Peyer's patch (tissue), 4 donors: ENCODE measurements around the gene PEA15. TPM values are rescaled to one million over a fixed set of nuclear protein-coding genes. Genes with fewer than 3 reads are reported as not detected.

Experiments used
- DNase-seq, 3 donors: peaks; one replicate each; pipeline ENCODE4 v3.0.0-alpha.2; 2017 to 2019
- H3K27ac ChIP-seq, 4 donors: fragments of 200-600 bp; sonication (generic); one replicate each; pipeline ENCODE4 v1.5.1; 2016 to 2019
- H3K27me3 ChIP-seq, 2 donors: fragments of 200-600 bp; sonication (generic); one replicate each; pipeline ENCODE4 v1.5.1; 2019
- H3K36me3 ChIP-seq, 3 donors: fragments of 200-600 bp; sonication (generic); one replicate each; pipeline ENCODE4 v1.5.1; 2016 to 2019
- H3K4me1 ChIP-seq, 4 donors: fragments of 200-600 bp; sonication (generic); one replicate each; pipeline ENCODE4 v1.5.1; 2016 to 2019
- H3K4me3 ChIP-seq, 4 donors: fragments of 200-600 bp; sonication (generic); 1 replicate in 3 of 4; 2 replicates in 1 of 4; pipeline ENCODE4 v1.5.1; 2016 to 2019; ENCODE audit warnings: mild to moderate bottlenecking in 1 of 4
- H3K9me3 ChIP-seq, 4 donors: fragments of 200-600 bp; sonication (generic); one replicate each; pipeline ENCODE4 v1.5.1; 2016 to 2019; ENCODE audit warnings: mild to moderate bottlenecking in 1 of 4
- POLR2A ChIP-seq, 2 donors: fragments of 450-650 bp; IDR thresholded peaks; one replicate each; pipeline ENCODE4 v1.5.1; 2017; ENCODE audit warnings: antibody characterized with exemption in 2 of 2, mild to moderate bottlenecking in 2 of 2, moderate library complexity in 2 of 2
- total RNA-seq, 4 donors: library from RNA; depleted of rRNA; stranded (reverse); fragments of >200 nt; gene quantifications; one replicate each; pipeline ENCODE4 v1.1.0, GENCODE V29; 2016
- TF ChIP-seq, protein P1 (sequence below), 6 experiments: fragments of 450-650 bp in 4 of 6; fragments of 200-600 bp in 2 of 6; sonication (generic) in 1 of 6; IDR thresholded peaks; one replicate each; pipeline ENCODE4 v1.5.1; 2017 to 2019; ENCODE audit warnings: antibody characterized with exemption in 6 of 6, mild to moderate bottlenecking in 3 of 6, moderate library complexity in 1 of 6

PEA15 gene
- total RNA-seq, 4 donors from 2014 or later, result 10.2 to 34.7 (median 17.3) TPM

DNA sequence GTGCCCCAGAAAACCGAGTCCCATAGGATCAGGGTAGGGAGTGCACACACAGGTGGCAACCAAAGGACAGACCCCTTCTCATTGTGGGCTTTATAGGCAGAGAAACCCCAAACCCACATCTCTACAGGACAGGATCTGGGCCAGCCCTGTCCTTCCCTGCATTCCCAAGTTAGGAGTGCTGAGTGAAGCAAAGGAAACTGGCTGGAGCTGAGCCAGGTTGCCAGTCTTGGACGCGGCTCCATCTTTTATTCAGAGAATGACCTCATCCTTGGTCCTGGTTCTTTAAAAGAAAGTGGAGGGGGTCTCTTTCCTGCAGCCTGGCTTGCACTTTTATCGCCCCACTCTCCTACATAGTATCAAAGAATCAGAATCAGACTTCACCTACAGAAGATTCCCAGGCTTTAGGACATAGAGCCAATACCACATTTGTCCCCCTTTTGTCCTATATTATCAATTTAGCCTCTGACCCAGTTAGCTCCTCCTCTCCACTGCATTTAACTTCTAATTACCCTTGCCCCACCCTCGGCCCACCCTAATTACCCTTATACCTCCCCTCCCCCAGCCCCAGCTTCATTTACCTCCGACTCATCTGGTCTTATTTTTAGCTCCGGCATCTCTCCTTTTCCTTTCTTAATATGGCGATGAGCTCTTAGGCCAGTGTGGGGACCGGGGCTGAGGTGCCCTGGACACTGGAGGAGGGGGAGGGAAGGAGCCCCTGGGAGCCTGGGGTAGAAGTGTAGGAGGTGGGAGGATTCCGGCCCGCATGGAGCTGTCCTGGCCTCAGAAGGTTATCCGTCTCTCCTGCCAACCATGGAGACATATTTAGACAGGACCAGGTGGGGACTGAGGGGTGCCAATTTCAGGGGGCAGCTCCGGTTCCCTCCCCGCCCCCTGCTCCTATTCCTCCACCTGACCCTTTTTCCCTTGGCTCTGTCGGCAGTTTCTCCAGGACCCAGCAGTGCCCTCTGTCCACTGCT, 15.2 kb upstream of the PEA15 start, which contains the start of gene CASQ1:
TSS of gene CASQ1 (plus strand) at position 927 of the 977 bp plus-strand sequence. CDS start 177 bp downstream, outside the sequence.
- no peak for DNase-seq
- Histone ChIP-seq H3K4me3 (no peak within 1 kb of the TSS), H3K27ac (no peak within 1 kb of the TSS), H3K27me3 (no peaks in the 10 kb centered on the region), H3K9me3 (no peaks in the 10 kb centered on the region), H3K36me3 (no peaks in the 10 kb centered on the region), H3K4me1 (peaks cover 0 to 11% (median 2%) of the 10 kb centered on the region in 4 donors)
- TF ChIP-seq, protein P1, sequence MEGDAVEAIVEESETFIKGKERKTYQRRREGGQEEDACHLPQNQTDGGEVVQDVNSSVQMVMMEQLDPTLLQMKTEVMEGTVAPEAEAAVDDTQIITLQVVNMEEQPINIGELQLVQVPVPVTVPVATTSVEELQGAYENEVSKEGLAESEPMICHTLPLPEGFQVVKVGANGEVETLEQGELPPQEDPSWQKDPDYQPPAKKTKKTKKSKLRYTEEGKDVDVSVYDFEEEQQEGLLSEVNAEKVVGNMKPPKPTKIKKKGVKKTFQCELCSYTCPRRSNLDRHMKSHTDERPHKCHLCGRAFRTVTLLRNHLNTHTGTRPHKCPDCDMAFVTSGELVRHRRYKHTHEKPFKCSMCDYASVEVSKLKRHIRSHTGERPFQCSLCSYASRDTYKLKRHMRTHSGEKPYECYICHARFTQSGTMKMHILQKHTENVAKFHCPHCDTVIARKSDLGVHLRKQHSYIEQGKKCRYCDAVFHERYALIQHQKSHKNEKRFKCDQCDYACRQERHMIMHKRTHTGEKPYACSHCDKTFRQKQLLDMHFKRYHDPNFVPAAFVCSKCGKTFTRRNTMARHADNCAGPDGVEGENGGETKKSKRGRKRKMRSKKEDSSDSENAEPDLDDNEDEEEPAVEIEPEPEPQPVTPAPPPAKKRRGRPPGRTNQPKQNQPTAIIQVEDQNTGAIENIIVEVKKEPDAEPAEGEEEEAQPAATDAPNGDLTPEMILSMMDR (IDR thresholded peaks at IDR 0.05), result no peak
- TF ChIP-seq POLR2A (IDR thresholded peaks at IDR 0.05), result no peak

DNA sequence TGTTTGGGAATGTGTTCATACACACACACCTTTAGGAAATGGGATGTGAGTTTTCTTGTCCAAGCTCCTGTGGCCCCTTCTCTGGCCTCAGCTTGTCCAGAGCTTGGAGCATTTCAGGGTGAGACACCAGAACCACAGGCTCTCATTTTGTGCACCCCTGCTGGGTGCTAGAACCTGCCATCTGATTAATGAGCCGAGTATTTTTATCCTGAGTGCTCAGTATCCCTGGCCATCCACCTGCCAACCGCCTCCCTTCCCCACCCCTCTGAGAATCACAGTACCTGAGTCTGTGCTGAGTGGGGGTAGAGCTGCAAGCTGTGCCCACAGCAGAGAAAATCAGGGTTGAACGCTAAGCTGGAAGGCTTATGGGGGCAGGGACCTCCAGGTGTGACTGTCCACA, 13.4 kb upstream of the PEA15 start:
- no peaks in the 10 kb centered on the region for H3K36me3 ChIP-seq
- no peak for DNase-seq
- H3K27me3 ChIP-seq, result no peaks in the 10 kb centered on the region
- H3K9me3 ChIP-seq, result no peaks in the 10 kb centered on the region
- no peak overlapping the region for H3K27ac ChIP-seq
- TF ChIP-seq, protein P1 (IDR thresholded peaks at IDR 0.05), result no peak
- no peak for TF ChIP-seq POLR2A (IDR thresholded peaks at IDR 0.05)
- H3K4me1 ChIP-seq, result peaks cover 0 to 11% (median 2%) of the 10 kb centered on the region in 4 donors
- no peak overlapping the region for H3K4me3 ChIP-seq

DNA sequence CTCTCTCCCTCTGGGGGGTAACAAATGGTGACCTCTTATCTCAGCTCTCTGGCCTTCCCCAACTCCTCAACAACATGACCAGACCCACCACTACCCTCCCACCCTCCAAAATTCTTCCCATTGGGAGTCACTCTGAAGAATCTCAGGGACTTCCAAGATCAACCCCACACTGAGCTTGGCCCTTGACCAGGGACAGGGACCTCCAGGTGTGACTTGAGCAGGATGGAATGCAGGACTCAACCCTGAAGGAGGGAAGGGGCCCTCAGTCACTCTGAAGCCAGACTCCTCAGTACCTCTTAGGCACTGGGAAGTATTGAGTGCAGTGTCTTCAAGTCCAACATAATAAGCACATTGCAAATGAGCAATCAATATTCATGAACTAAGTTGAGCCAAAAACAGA, 12.9 kb upstream of the PEA15 start:
- TF ChIP-seq, protein P1 (IDR thresholded peaks at IDR 0.05), result no peak
- no peak for TF ChIP-seq POLR2A (IDR thresholded peaks at IDR 0.05)
- H3K36me3 ChIP-seq, result no peaks in the 10 kb centered on the region
- H3K27ac ChIP-seq, result no peak overlapping the region
- peaks cover 0 to 11% (median 2%) of the 10 kb centered on the region in 4 donors for H3K4me1 ChIP-seq
- no peak overlapping the region for H3K4me3 ChIP-seq
- H3K9me3 ChIP-seq, result no peaks in the 10 kb centered on the region
- no peaks in the 10 kb centered on the region for H3K27me3 ChIP-seq
- no peak for DNase-seq

DNA sequence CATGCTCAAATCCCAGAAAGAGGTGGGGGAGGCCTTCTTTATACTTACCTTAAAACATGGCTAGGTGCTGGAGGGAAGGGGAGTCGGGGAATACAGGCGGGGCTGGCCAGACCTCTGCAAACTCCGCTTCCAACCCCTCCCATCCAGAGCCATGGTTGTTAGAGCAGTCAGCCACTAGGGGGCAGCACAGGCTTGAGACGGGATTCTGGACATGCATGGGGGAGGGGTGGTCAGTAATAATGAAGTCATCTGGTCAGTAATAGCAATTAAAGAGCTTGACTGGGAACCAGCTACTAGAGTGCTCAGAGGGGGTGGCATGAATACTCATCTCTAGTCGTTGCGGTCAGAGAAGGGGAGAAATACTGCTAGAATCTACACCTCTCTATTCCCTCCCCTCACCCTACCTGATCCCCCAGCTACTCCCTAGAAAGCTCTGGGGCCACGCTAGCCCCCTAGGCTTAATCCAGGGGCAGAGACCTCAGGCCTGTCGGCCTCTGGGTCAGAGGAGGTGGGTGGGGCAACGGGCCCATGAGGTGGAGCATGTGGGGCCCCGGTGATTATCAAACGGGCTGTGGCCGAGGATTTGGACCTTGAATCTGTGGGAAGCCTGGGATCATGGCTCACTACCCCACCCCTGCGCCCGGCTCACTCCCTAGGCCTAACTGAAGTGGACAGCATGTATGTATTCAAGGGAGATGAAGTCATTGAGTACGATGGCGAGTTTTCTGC, 11.9 kb upstream of the PEA15 start:
- H3K27me3 ChIP-seq, result no peaks in the 10 kb centered on the region
- no peak overlapping the region for H3K4me3 ChIP-seq
- H3K27ac ChIP-seq, result no peak overlapping the region
- DNase-seq, result peak; percentile 83 to 91 (median 87)
- no peaks in the 10 kb centered on the region for H3K36me3 ChIP-seq
- no peaks in the 10 kb centered on the region for H3K9me3 ChIP-seq
- no peak for TF ChIP-seq POLR2A (IDR thresholded peaks at IDR 0.05)
- TF ChIP-seq, protein P1 (IDR thresholded peaks at IDR 0.05), result peak; percentile 93 to 98 (median 98)
- H3K4me1 ChIP-seq, result peaks cover 0 to 11% (median 2%) of the 10 kb centered on the region in 4 donors

DNA sequence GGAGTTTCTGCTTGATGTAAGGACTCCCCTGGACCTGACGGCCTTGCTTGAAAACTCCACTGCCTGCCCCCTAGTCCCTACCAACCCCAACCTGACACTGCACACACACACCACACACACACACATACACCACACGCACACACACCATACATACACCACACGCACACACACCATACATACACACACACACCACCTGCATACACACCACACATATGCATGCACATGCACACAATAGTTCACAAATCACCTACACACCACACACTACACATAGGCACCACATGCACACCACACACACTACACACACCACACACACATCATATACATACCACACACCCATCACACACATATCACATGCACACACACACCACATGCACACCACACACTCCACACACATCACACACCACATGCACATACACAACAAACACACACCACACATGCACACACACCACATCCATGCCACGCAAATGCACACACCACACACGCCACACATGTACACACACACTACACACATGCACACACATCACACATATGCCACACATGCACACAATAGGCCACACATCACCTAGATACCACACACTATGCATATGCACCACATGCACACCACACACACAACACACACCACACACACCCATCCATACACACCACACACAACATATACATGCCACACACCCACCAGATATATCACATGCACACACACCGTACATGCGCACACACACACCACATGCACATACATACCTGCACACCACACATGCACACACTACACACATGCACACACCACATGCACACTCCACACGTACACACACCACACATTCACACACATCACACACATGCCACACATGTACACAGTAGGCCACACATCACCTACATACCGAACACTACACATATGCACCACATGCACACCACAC, 11.1 kb upstream of the PEA15 start:
- H3K4me3 ChIP-seq, result no peak overlapping the region
- TF ChIP-seq POLR2A (IDR thresholded peaks at IDR 0.05), result no peak
- TF ChIP-seq, protein P1 (IDR thresholded peaks at IDR 0.05), result no peak
- no peaks in the 10 kb centered on the region for H3K9me3 ChIP-seq
- no peak for DNase-seq
- no peak overlapping the region for H3K27ac ChIP-seq
- H3K27me3 ChIP-seq, result no peaks in the 10 kb centered on the region
- H3K36me3 ChIP-seq, result no peaks in the 10 kb centered on the region
- peaks cover 0 to 11% (median 2%) of the 10 kb centered on the region in 4 donors for H3K4me1 ChIP-seq
